AG09309 (cell line): ENCODE measurements around the gene ITPR2.

ENCODE experiments used
- DNase-seq: peaks from one replicate; pipeline ENCODE4 v3.0.0-alpha.2; 2010; ENCODE audit warnings: low read depth
- H3K4me3 ChIP-seq: 2 replicates; pipeline ENCODE4 v1.5.1; 2011; ENCODE audit warnings: mild to moderate bottlenecking, low read depth, low read length, moderate library complexity; ENCODE audit not compliant: control insufficient read depth
- CTCF ChIP-seq: IDR thresholded peaks from 2 replicates; pipeline ENCODE4 v1.5.1; 2011; ENCODE audit warnings: mild to moderate bottlenecking, low read depth, low read length, inconsistent platforms; ENCODE audit not compliant: insufficient read depth, control insufficient read depth; ENCODE audit errors: missing control alignments

The ITPR2 gene

GRCh38 chr12:26378711-26379110, 454.3 kb downstream of the ITPR2 start:
- H3K4me3 ChIP-seq = no peak overlapping the region
- no peak for TF ChIP-seq CTCF
- DNase-seq = no peak

- TF ChIP-seq CTCF = no peak
- no peak for DNase-seq
- no peak overlapping the region for H3K4me3 ChIP-seq
These were observed 457.9 kb downstream of the ITPR2 start for GRCh38 chr12:26374934-26375680.

GRCh38 chr12:26373606-26374495, 459.1 kb downstream of the ITPR2 start:
- no peak overlapping the region for H3K4me3 ChIP-seq
- no peak for DNase-seq
- TF ChIP-seq CTCF = no peak

GRCh38 chr12:26372866-26373265, 460.1 kb downstream of the ITPR2 start:
- TF ChIP-seq CTCF = no peak
- H3K4me3 ChIP-seq = no peak overlapping the region
- DNase-seq = no peak

GRCh38 chr12:26370098-26370497, 462.9 kb downstream of the ITPR2 start:
- H3K4me3 ChIP-seq = no peak overlapping the region
- TF ChIP-seq CTCF = no peak
- no peak for DNase-seq

- no peak for TF ChIP-seq CTCF
- peak; percentile 35 for DNase-seq
- H3K4me3 ChIP-seq = no peak overlapping the region
These were observed 463.4 kb downstream of the ITPR2 start for GRCh38 chr12:26369588-26369987.
